ENCODE results near the gene EID1.

Gene EID1

DNA sequence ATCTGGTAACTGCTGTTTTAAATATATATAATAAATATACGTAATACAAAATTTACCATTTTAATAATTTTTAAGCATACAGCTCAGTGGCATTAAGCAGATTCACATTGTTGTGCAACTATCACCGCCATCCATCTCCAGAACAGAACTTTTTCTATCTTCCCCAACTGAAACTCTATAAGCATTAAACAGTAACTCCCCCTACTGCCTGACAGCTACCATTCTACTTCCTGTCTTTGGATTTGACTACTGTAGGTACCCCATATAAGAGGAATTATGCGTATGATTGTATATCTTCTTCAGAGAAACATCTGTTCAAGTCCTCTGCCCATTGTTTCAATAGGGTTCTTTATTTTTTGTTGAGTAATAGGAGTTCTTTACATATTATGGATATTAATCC, 36.8 kb downstream of the EID1 start:
- DNase-seq = peak; percentile 73

DNA sequence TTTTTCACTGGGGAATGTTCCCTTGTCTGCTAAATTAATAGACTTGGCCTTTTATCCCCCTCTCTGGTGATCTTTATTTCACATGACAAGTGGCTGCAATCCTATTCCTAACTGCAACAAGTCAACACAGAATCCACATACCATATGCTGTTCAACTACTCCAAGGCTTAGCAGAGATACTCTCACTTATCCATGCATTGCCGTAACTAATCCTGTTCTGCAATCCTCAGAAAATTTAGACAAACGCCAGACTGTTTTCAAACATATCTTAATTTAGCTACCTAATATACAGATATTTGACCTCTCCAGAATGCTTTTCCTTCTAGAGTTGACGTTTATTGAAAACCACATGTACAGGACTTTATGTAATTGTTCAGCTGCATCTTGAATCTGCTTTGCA, 37.9 kb downstream of the EID1 start:
- DNase-seq = no peak

DNA sequence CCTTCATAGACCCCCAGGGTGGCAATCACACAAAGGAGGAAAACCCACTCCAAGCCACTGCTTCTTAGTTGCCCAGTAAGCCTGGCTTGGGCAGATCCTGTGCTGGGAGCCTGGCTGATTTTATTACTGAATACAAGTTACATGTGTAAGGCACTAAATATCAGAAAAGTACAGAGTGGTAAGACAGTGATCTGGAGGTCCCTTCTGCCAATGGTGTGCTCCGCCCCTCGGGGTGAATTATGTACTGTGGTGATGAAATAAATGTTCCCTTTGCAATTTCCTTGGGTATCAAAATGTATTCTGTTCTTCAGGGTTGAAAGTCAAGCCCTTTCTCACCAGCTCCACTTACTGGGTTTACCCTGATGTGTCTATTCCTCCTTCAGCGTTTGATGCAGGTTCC, 38.8 kb downstream of the EID1 start:
- no peak for DNase-seq

DNA sequence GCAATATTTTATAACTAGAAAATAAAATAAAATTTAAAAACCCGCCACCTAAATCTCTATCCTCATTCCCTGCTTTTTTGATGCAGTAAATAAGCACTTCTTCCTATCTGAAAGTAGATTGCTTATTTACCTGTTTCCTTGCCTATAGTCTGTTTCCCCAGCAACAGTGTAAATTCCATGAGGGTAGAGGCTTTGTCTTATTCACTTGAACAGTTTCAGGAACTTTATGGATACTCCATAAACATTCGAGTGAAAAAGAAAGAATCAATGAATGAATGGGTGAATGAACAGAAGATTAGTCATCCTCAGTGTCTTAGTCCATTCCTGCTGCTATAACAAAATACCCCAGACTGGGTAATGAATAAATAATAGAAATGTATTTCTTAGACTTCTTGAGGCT, 44.1 kb downstream of the EID1 start:
- DNase-seq = no peak

DNA sequence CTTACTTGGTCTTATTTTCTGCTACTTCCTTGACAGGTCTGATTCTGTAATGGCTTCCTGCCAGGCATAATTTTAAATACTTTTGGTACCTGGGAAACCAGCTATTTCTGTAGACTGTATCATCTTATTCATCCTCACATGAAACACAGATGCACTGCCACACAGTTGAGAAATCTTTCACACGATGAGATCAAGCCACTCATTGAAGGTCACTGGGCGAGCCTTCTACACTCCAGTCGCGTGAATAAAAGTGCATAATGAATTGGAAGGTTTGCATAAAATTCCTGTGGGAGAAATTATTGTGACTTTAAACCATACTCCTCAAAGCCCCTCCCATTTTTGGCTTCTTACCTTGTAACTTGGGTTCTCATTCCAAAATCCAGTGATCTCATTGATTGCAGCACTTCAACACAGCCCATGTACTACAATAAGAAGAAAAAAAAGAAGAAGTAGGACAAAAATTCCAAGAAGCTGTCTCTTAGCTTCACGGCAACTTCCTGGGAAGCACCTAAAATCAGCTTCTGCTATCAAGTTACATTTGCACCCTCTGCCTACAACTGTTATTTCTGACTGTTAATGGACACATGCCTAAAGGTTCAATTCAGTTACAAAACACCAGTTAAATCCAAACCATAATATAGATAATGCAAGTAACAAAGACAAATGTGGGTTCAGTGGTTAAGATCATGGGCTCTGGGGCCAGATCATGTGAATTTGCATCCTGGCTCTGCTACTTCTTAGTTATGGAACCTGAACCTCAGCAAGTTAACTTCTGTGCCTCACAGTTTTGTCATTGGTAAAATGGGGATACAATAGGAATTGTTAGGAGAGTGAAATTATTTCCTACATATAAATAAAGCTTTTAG, 46.8 kb downstream of the EID1 start:
- DNase-seq = peak; percentile 7

DNA sequence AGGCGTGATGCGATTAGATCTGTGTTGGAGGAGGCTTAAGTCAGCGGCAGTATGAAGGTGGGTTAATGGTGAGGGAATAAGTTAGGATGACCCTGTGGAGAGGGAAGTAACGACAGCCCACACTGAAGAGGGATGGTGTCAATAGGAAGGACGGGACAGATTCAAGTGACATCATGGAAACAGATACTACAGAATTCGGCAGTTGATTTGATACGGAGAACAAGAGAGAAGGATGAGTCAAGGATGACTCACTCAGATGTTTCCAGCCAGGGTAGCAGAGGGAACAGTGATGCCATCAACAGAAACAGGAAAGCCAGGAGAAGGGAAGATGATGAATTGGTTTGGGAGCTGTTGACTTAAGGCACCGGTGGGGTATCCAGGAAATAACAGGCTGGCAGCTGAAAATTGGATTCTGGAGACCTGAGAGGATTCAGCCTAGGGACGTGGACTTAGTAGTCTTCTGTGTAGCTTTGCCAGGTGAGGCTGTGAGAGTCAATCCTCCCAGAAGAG, 47.8 kb downstream of the EID1 start:
- peak; percentile 74 for DNase-seq

DNA sequence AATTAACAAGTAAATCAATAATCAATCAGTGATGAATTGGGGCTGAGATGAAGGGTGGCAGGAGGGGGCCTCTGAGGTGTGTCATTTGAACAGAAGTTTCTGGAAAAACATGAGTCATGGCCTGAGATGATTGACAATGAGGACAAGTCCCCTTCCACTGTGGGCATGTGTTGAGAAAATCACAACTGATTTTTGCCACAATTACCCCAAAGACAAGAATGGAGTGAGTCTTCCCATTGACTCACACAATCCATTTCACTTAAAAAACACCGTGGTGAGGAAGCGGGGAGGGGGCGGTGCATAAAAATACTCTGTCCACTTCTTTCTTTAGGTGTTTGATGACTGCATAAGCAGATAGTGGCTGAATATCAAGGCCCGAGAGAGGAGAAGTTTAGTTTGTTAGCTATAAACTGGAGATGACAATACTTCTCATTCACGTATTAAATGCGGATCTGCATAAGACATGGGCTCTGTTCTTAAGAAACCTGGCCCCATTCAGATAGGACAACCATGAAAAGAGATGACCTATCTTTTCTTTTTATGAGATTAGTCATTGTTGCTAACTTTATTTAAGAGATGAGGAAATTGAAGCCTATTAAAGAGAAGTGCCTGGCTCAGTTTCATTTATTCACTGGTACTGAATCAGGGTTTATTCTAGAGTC, 51.1 kb downstream of the EID1 start:
- peak; percentile 65 for DNase-seq

DNA sequence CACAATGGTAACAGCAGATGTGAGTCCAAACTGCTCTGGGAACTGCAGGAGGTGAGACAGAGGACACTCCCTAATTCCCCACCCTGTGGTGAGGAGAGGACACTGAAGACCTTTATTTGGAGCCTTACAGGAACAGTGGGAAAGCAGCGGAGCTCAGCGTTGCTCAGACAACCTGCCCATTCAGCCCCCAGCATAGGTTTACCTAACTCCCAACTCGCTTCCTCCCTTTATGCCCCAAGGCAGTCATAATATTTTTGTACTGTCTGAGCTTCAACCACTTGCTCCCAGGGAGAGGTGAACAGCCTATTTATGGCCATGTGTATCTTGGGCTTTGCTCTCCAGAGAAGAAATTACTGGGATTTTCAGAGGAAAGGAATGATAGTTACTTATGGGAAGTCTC, 51.7 kb downstream of the EID1 start:
- DNase-seq = no peak
